ENCODE measurements around the gene TSPO. TPM values are rescaled to one million over a fixed set of nuclear protein-coding genes. Genes with fewer than 3 reads are reported as not detected.

Gene TSPO
- total RNA-seq, 1 experiment from 2014 or later = 308 TPM

DNA sequence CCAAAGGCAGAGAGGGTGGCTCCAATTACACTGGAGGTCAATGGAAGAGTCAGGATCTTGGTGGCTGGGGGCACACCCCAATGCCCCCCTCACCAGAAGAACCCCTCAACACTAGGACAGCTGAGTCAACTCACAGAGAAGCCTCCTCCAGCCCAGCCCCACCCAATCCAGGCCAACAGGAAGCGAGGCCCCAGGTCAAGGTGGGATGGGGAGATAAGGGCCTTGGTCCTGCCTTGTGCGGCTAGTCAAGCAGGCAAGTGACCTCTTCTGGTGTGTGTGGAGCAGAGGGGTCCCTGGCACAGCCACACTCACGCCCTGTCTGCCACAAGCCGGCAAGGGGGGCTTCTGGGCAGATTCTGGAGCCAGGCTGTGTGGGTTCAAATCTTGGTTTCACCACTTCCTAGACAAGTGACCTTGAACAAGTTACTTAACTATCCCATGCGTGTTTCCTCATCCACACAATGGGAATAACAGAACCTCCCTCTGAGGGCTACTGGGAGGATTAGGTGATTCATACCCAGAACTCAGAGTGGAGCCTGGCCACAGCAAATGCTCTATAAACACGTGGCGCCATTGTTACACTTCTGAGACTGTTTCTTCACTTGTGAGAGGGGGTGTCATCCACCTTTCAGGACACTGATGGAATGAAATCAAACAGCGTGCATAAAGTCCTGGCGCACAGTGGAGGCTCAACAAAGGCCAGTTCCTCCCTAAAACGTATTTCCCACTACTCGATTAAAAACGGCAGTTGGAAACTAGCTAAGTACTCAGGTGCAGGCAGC lies 32.3 kb downstream of the TSPO start:
- Mint-ChIP-seq H3K4me1 (ENCODE audit: insufficient read depth, unreplicated experiment) (peaks cover 8% of the 10 kb centered on the region), H3K9me3 (ENCODE audit: unreplicated experiment) (no peaks in the 10 kb centered on the region), H3K4me3 (ENCODE audit: unreplicated experiment) (peak overlapping the region; percentile 74), H3K27ac (ENCODE audit: low read depth, unreplicated experiment) (peak overlapping the region; percentile 33), H3K36me3 (ENCODE audit: insufficient read depth, unreplicated experiment) (peaks cover 38% of the 10 kb centered on the region), H3K27me3 (ENCODE audit: insufficient read depth, unreplicated experiment) (no peaks in the 10 kb centered on the region)
- ChIA-PET CTCF (interaction anchor here (1.0 kb wide), 1 partner anchor 94 kb away, joined by 4 read pairs; no protein-coding TSS in a partner anchor), POLR2A (interaction anchor here (0.7 to 5.2 kb wide), 6 partner anchors 11 to 577 kb away, joined by 3 to 33 read pairs (median 4); no protein-coding TSS in a partner anchor)
- intact Hi-C loops (cut with micrococcal nuclease) = no loop called here
- TF ChIP-seq CTCF (IDR thresholded peaks at IDR 0.05; ENCODE audit: unreplicated experiment) = no peak
- no TSS peak for BruUV-seq (replicated peaks)
- DNase-seq (ENCODE audit: unreplicated experiment) = peak; percentile 88

DNA sequence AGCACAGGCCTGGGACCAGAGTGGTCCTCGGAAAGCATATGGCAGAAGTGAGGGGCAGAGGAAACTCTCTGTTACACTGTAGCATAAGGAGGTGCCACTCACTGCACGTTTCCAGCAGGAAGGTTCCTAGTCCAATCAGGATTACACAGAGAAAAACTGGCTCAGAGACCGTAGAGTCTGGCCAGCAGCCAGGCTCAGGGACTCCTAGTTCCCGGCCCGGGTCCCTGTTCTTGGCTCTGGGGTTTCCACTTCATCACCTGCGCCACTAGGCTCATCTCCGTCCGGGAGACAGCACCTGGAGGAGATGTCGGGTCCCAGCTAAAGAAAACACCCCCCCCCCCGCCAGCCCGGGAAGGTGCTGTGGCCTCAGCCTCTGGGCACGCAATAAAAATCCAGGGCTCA lies 34.5 kb downstream of the TSPO start:
- CTCF ChIA-PET = no interaction called here
- DNase-seq (ENCODE audit: unreplicated experiment) = peak; percentile 65
- no TSS peak for BruUV-seq (replicated peaks)
- POLR2A ChIA-PET = interaction anchor here (0.7 to 5.2 kb wide), 3 partner anchors 22 to 1677 kb away, joined by 3 to 33 read pairs (median 23); partner anchors contain the start of gene TSPO
- Mint-ChIP-seq H3K36me3 (ENCODE audit: insufficient read depth, unreplicated experiment) (peaks cover 24% of the 10 kb centered on the region), H3K9me3 (ENCODE audit: unreplicated experiment) (no peaks in the 10 kb centered on the region), H3K27me3 (ENCODE audit: insufficient read depth, unreplicated experiment) (no peaks in the 10 kb centered on the region), H3K4me3 (ENCODE audit: unreplicated experiment) (peak overlapping the region; percentile 74), H3K27ac (ENCODE audit: low read depth, unreplicated experiment) (peak overlapping the region; percentile 27), H3K4me1 (ENCODE audit: insufficient read depth, unreplicated experiment) (peaks cover 14% of the 10 kb centered on the region)
- TF ChIP-seq CTCF (IDR thresholded peaks at IDR 0.05; ENCODE audit: unreplicated experiment) = no peak
- intact Hi-C loops (cut with micrococcal nuclease) = no loop called here

- Mint-ChIP-seq H3K4me1 (ENCODE audit: insufficient read depth, unreplicated experiment) (peaks cover 14% of the 10 kb centered on the region), H3K27ac (ENCODE audit: low read depth, unreplicated experiment) (peak within 1 kb of the TSS; percentile 96), H3K4me3 (ENCODE audit: unreplicated experiment) (peak within 1 kb of the TSS; percentile 80), H3K9me3 (ENCODE audit: unreplicated experiment) (no peaks in the 10 kb centered on the region), H3K36me3 (ENCODE audit: insufficient read depth, unreplicated experiment) (peaks cover 17% of the 10 kb centered on the region), H3K27me3 (ENCODE audit: insufficient read depth, unreplicated experiment) (no peaks in the 10 kb centered on the region)
- peak; percentile 38 for DNase-seq (ENCODE audit: unreplicated experiment)
- TF ChIP-seq CTCF (IDR thresholded peaks at IDR 0.05; ENCODE audit: unreplicated experiment) = no peak
- intact Hi-C loops (cut with micrococcal nuclease) = no loop called here
- ChIA-PET CTCF (interaction anchor here (0.5 to 1.1 kb wide), 3 partner anchors 522 to 757 kb away, joined by 3 to 5 read pairs (median 3); no protein-coding TSS in a partner anchor), POLR2A (interaction anchor here (0.6 to 5.2 kb wide), 12 partner anchors 9 to 1676 kb away, joined by 3 to 33 read pairs (median 6); partner anchors contain the start of genes MCAT and TSPO)
- TSS peak; percentile 16 for BruUV-seq (replicated peaks)
These were observed 35.2 kb downstream of the TSPO start, which contains the start of gene TTLL12 for GRCh38 chr22:43186272-43187170. Gene TTLL12, minus strand, starts transcription at chr22:43187134. Its CDS starts 65 bp downstream, at chr22:43187069.

Data from MCF 10A (cell line).